Spleen (tissue), 7 donors: ENCODE data around the gene ASIC1.

Source experiments
- CTCF ChIP-seq, 11 experiments: fragments of 200-600 bp in 7 of 11; fragments of 450-650 bp in 4 of 11; sonication (generic) in 4 of 11; IDR thresholded peaks in 8 of 11; conservative IDR thresholded peaks in 3 of 11; 1 replicate in 7 of 11; 2 replicates in 4 of 11; pipeline versions ENCODE4 v1.4.0 to v1.8.0; 2016 to 2021; ENCODE audit warnings: antibody characterized with exemption in 11 of 11, inconsistent platforms in 4 of 11, mild to moderate bottlenecking in 1 of 11
- POLR2A ChIP-seq, 3 donors: fragments of 450-650 bp; IDR thresholded peaks; one replicate each; pipeline ENCODE4 v1.5.1; 2017; ENCODE audit warnings: antibody characterized with exemption in 3 of 3, mild to moderate bottlenecking in 1 of 3
- POLR2AphosphoS5 ChIP-seq, 3 donors: sonication (generic); formaldehyde crosslinking; IDR thresholded peaks; one replicate each; pipeline ENCODE4 v1.5.1; 2017; ENCODE audit warnings: antibody characterized with exemption in 3 of 3
- donor health status: DM: no; HTN: no; CAD: no; lungs with moderate emphysema.
- donor health status: DM: no; HTN: no; CAD: no.
- donor health status: DM: no; HTN: no; CAD: no.

- TF ChIP-seq CTCF (IDR thresholded peaks at IDR 0.05 in 8 of 11, conservative IDR thresholded peaks at IDR 0.05 in 3 of 11), result no peak
- no peak for TF ChIP-seq POLR2A (IDR thresholded peaks at IDR 0.05)
- no peak for TF ChIP-seq POLR2AphosphoS5 (IDR thresholded peaks at IDR 0.05)
Observed at GRCh38 chr12:50099302-50100008, 42.1 kb downstream of the ASIC1 start.
